ENCODE results near the gene TMEM253. TPM values are rescaled to one million over a fixed set of nuclear protein-coding genes. Genes with fewer than 3 reads are reported as not detected.

Gene TMEM253
- total RNA-seq, 4 donors from 2014 or later: 0.95 to 1.5 TPM; not detected in 2

DNA sequence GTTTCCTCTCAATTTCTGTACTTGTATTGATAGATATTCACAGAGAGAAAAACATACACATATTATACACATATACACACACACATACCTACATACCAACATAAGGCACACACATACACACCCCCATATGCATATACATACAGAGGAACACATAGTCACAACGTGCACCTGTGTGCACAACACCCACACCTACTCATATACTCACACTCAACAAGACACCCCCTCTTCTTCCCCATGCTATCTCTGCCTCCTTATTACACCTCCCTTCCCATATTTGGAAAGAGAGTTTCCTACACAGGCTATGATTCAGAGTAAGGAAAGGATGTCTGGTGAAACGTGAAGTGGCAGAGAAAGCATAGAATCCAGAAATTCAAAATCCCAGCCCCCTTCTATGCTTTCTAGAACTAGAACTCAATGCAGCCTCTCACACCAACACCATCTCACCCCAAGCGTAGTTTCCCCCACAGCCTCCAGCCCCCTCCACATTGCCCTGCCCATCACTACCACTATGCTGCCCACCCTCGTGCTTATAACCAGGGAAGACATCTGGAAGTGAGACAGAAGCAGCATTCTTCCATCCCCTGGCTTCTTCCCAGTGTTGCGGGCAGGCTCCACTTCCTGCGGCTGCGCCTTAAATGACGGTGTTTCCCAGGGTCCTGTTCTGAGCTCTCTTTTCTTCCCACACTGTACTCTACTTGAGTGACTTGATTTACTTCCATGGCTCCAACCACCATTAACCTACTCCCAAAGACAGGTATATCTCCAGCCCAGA, 40.8 kb upstream of the TMEM253 start:
- no peak overlapping the region for H3K4me3 ChIP-seq
- no peak for DNase-seq
- no peak for TF ChIP-seq POLR2A (IDR thresholded peaks at IDR 0.05)
- TF ChIP-seq, protein P1, sequence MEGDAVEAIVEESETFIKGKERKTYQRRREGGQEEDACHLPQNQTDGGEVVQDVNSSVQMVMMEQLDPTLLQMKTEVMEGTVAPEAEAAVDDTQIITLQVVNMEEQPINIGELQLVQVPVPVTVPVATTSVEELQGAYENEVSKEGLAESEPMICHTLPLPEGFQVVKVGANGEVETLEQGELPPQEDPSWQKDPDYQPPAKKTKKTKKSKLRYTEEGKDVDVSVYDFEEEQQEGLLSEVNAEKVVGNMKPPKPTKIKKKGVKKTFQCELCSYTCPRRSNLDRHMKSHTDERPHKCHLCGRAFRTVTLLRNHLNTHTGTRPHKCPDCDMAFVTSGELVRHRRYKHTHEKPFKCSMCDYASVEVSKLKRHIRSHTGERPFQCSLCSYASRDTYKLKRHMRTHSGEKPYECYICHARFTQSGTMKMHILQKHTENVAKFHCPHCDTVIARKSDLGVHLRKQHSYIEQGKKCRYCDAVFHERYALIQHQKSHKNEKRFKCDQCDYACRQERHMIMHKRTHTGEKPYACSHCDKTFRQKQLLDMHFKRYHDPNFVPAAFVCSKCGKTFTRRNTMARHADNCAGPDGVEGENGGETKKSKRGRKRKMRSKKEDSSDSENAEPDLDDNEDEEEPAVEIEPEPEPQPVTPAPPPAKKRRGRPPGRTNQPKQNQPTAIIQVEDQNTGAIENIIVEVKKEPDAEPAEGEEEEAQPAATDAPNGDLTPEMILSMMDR (IDR thresholded peaks at IDR 0.05): no peak
- peaks cover 0 to 5% (median 0%) of the 10 kb centered on the region in 3 donors for H3K4me1 ChIP-seq
- no peaks in the 10 kb centered on the region for H3K27me3 ChIP-seq
- no peaks in the 10 kb centered on the region for H3K36me3 ChIP-seq
- H3K27ac ChIP-seq: no peak overlapping the region
- H3K9me3 ChIP-seq: no peaks in the 10 kb centered on the region
- intact Hi-C loops (cut with DNase I): no loop called here
- WGBS, 2 donors: 71 to 73% methylated on average over 8 of the region's 8 CpGs

GRCh38 chr14:21060614-21061346, 40.1 kb upstream of the TMEM253 start:
- Histone ChIP-seq H3K27me3 (no peaks in the 10 kb centered on the region), H3K9me3 (no peaks in the 10 kb centered on the region), H3K4me3 (no peak overlapping the region), H3K4me1 (peaks cover 0 to 5% (median 0%) of the 10 kb centered on the region in 3 donors), H3K36me3 (no peaks in the 10 kb centered on the region), H3K27ac (no peak overlapping the region)
- intact Hi-C loops (cut with DNase I): no loop called here
- DNase-seq: no peak
- TF ChIP-seq, protein P1 (IDR thresholded peaks at IDR 0.05): no peak
- no peak for TF ChIP-seq POLR2A (IDR thresholded peaks at IDR 0.05)
- WGBS, 2 donors: 68 to 73% methylated on average over 13 of the region's 13 CpGs

DNA sequence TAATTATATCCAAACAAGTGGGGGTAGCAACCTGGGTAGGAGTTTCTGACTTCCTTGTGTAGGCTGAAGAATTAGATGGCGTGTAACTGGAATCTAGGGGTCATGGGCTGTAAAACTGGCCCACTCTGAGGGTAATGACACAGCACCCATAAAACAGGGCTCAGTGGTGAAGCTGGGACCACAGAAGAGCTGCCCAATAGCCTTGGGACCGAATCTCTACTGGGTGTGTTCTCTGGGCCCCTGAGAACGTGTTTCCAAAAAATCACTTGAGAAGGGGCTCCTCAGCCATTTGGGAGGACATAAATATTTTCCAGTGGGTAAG, 39.6 kb upstream of the TMEM253 start:
- TF ChIP-seq, protein P1 (IDR thresholded peaks at IDR 0.05): no peak
- TF ChIP-seq POLR2A (IDR thresholded peaks at IDR 0.05): no peak
- Histone ChIP-seq H3K36me3 (no peaks in the 10 kb centered on the region), H3K4me1 (peaks cover 0 to 5% (median 0%) of the 10 kb centered on the region in 3 donors), H3K9me3 (no peaks in the 10 kb centered on the region), H3K27ac (no peak overlapping the region), H3K4me3 (no peak overlapping the region), H3K27me3 (no peaks in the 10 kb centered on the region)
- DNase-seq: no peak
- 54 to 75% methylated on average over 3 of the region's 3 CpGs for WGBS, 2 donors
- intact Hi-C loops (cut with DNase I): no loop called here

DNA sequence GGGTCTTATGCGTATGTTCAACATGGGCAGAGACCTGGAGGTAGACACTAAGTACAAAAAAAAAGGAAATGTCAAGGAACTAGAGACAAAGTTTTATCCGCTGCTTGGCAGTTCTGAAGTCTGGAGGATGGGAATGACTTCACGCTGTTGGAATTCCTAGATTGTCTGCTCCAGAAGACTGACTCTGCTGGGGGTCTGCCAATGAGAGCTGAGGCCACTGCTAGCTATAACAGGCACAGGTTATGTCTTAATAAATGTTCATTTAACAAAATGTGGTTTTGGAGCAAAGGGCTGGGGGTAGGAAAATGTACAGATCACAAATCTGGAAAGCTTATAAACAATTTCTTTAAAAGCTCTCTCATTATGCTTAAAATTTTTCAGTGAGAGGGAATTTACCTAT, 37.4 kb upstream of the TMEM253 start:
- TF ChIP-seq, protein P1 (IDR thresholded peaks at IDR 0.05): no peak
- no peak for TF ChIP-seq POLR2A (IDR thresholded peaks at IDR 0.05)
- no peak overlapping the region for H3K4me3 ChIP-seq
- H3K36me3 ChIP-seq: no peaks in the 10 kb centered on the region
- intact Hi-C loops (cut with DNase I): no loop called here
- DNase-seq: no peak
- WGBS, 2 donors: 42 to 43% methylated on average over 3 of the region's 3 CpGs
- no peak overlapping the region for H3K27ac ChIP-seq
- H3K4me1 ChIP-seq: peaks cover under 1 to 8% (median under 1%) of the 10 kb centered on the region in 3 donors
- H3K27me3 ChIP-seq: peaks cover 0 to 4% (median 0%) of the 10 kb centered on the region in 4 donors
- no peaks in the 10 kb centered on the region for H3K9me3 ChIP-seq

GRCh38 chr14:21066882-21067502, 33.9 kb upstream of the TMEM253 start:
- H3K27me3 ChIP-seq: peaks cover 0 to 33% (median 0%) of the 10 kb centered on the region in 4 donors
- no peaks in the 10 kb centered on the region for H3K9me3 ChIP-seq
- TF ChIP-seq POLR2A (IDR thresholded peaks at IDR 0.05): no peak
- TF ChIP-seq, protein P1 (IDR thresholded peaks at IDR 0.05): peak in 1 of 6 experiments; percentile 30
- WGBS, 2 donors: 53 to 71% methylated on average over 7 of the region's 7 CpGs
- H3K4me3 ChIP-seq: no peak overlapping the region
- intact Hi-C loops (cut with DNase I): no loop called here
- no peaks in the 10 kb centered on the region for H3K36me3 ChIP-seq
- peaks cover 23 to 43% (median 29%) of the 10 kb centered on the region in 3 donors for H3K4me1 ChIP-seq
- H3K27ac ChIP-seq: no peak overlapping the region
- DNase-seq: no peak

All from esophagus squamous epithelium (tissue), 5 donors.